NCI-H187 (cell line): ENCODE results near the gene AKNAD1.
"Not testable (repeated sequence)": the region's sequence is repeated elsewhere in the genome, so short reads cannot be mapped to it uniquely, and the experiment has no call there.

ENCODE experiments used
- DNase-seq, 2 experiments: peaks; one replicate each; lab custom pipeline; 2025; lab: John Stamatoyannopoulos, UW

AKNAD1 gene, protein sequence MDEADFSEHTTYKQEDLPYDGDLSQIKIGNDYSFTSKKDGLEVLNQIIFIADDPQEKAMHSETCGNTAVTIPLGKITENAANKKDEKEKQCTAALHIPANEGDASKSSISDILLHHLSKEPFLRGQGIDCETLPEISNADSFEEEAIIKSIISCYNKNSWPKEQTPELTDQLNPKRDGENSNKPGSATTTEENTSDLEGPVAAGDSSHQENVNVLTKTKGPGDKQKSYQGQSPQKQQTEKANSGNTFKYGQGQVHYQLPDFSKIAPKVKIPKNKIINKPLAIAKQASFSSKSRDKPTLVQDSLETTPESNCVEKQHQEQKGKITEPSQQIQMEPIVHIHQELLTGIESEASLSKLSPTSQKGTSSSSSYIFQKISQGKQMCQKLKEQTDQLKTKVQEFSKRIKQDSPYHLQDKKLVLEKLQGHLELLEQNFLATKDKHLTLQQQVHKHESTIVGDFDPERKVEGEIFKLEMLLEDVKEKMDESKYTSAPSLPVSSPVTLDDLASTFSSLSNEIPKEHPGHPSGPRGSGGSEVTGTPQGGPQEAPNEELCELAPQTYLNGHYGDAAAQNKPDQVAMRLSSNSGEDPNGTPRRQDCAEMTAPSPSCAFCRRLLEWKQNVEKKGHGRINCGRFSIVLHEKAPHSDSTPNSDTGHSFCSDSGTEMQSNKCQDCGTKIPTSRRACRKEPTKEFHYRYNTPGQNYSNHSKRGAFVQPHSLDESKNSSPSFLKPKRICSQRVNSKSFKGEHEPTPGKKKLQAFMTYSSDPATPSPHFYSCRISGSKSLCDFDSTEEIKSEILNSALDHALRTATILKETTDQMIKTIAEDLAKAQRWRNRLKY

DNA sequence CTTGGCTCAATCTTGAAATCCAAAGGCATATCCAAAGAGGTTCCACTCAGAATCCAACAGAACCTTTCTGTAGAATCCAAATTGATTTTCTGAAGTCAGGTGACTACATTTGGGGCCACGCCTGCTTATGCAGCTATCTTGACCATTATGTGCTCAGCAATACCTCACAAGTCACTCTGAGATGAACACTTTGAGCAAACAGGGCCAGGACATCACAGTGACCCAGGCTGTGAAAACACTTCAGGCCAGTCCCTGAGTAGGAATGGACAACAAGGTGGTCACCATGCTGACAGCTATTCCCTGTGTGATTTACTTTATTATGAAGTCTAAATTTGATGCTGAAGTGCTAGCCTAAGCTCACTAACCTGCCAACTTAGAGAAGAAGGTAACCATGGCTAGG lies at the start of gene AKNAD1:
Gene AKNAD1 (minus strand): TSS at position 101 of the 400 bp plus-strand sequence. CDS start 4,430 bp downstream, outside the sequence.
- DNase-seq, result no peak

DNA sequence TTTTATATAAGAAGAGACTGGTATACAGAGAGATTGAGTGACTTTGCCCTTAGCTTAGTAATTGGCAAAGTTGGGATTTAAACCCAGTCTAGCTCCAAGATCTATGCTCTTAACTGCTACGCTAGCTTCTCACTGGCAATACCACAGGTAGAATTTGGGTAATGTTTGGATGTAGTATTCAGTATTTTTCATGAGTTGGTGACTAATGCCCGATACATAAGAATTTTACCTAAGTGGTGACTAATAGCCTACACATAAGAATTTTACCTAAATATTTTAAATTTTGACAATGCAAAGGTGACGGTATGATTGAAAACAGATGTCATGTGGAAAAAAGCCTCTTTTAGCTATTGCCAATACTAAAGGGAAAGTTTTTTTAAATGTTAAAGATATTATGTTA lies 44.2 kb upstream of the AKNAD1 start:
- DNase-seq, result no peak

DNA sequence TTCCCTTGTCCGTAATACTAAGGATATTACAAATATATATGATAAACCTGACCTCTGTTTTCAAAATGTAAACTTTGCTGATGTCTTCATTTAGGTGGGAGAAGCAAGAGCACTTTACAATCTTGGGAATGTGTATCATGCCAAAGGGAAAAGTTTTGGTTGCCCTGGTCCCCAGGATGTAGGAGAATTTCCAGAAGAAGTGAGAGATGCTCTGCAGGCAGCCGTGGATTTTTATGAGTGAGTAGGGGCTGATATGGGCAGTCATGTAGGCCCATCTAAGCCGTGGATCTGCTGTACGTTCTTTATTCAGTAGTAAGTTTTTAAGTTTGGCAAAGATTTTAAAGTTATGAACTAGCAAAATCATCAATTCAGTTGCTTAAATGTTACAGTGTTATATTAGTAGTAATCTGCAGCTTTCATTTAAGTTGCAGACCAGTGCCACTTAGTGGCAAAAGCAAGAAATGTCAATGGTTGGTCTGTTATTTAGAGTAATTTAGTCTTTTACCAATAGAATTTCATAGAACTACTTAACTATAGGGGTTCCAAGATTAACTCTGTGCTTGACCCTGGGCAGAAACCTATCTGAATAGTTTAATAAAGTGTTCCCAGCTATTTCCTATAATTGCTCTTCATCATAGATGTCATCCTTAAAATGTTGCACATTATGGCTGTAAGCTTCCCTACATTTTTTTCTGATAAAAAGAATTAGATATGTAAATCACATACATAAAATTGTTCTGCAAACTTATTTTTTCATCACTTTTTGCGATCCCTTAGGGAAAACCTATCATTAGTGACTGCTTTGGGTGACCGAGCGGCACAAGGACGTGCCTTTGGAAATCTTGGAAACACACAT lies 41.2 kb upstream of the AKNAD1 start:
- no peak for DNase-seq

DNA sequence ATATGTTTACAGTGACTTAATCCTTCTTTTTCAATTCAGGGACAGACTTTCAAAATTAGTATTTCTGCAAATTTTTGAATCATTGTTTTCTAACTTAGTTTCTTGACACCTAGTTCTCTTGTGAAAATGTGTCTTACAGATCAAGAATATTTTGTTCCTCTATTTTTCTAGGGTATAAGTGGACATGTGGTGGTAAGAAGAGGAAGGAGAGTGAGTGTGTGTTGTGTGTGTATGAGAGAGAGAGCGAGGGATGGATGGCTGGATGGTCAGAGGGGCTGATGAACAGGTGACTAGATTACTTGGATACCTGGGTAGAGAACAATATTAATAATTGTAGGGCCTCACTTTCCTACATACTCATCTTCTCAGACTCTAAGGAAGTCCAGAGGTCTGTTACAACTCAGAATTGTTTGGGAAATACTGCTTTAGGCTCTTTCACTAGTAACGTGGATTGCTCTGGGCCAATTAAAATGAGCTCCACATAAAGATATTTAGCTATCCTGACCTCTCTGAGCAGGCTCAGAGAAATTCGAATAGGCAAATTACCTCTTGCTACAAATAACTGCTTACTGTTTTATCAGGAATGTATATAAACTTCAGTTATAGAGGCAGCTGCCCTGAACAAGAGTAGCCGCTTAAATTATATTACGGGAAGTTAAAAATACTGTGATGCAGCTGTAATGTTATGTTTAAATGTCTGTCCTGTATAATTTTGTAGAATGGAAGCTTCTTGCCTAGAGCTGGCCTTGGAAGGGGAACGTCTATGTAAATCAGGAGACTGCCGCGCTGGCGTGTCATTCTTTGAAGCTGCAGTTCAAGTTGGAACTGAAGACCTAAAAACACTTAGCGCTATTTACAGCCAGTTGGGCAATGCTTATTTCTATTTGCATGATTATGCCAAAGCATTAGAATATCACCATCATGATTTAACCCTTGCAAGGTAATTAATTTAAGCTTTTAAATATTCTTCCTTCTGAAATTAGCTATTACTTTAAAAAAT lies 39.6 kb upstream of the AKNAD1 start:
- no peak for DNase-seq

DNA sequence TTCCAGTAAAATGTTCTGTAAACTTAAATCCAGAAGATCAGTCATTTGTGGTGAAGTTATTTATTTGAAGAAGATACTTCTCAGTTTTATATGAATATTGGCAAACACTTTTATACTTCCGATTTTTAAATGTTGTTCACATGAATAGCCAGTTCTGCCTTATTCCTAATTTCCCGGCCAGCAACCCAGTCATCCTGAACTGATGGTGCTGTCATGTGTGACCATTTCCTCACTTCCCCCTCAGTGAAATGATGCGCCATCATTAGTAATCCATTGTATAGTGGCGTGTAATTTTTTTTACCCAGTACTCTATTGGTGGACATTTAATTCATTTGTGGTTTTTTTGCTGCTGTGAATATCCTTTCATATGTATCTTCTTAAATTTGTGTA lies 36.2 kb upstream of the AKNAD1 start:
- no peak for DNase-seq

DNA sequence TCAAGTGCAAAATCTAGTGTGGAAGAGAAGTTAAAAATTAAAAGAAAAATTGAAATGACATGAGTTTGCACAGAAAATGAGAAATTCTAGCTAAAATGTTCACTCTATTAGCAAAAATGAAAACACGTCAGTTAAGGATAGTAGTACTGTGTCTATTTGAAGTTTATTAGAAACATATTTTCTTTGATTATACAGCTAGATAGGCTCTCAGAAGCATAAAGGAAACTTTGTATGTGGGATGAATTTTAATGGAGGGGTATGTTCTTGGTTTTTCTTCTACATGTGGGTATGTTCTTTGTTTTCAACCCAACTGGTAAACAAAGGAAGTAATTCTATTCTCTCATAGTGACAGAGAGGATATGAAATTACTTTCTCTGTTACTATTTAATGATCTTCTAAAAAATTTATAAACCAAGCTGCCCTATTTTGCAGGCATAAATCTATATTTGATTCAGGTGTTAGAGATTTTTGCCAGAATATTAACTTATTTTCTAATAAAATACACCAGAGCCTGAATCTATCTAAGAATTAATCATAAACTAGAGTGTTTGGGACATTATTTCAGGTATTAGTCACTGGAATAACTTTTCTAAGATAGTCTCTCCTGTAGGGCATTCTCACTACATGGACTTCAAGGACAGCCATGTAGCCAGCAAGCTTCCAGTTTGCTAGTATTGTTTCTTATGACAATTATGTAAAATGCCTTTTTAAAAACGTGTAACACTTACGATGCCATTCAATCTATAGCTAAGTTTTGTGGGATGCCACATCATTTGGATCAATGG lies 35.7 kb upstream of the AKNAD1 start:
- no peak for DNase-seq

DNA sequence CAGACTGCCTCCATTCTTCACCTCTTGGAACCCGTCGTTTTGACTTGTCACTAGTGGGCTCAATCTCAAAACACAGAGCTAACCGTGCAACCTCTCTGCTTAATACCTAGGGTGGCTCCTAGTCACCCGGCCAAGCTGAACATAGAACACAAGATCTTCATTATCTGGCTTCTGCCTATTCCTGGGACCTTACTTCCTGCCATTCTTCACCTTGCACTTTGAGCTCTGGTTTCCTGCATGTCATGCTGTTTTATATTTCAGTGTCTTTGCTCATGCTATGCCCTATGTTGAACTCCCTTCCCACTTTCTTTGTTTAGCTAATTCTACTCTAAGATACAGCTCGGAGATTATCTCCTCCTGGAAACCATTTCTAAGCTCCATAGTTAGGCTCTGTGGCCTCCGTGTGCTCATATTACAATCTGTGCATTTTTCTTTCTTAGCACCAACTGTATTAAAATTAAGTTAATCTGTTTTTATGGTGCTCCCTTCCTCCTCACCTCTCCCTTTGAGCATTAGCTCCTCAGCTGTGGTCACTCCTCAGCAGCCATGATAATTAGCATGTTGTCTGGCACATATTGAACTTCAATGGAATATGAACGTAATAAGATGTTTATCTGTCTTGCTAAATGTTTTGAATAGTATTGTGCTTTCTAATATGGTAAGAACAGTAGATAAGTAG lies 33.0 kb upstream of the AKNAD1 start:
- DNase-seq, result no peak

DNA sequence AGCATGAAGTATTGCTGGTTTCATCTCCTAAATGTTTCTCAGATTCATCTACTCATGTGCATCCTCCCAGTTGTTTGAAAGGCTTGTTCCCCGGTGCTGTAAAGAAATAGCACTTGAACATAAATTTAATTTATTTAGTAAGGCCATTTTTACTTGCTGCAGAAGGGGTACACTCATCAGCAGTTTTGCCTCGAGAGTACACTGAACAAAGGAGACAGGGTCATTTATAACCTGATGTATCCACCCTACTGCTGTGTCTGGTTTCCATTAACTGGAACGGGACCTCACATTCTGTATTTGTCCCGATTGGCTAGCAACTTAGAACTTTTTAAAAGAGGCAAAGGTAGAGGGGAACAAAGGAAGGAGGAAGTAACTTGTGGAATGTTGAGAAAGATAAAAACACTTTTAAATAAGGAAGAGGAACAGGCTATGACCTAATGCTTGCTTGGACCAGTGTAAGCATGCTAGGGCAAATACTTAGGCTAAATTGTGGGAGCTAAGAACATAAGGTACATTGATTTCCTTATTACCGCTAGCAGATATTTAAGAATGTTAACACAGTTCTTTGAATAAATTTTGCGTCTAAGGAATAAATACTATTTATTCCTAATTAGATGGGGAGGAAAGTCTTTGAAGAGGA lies 32.2 kb upstream of the AKNAD1 start:
- DNase-seq, result not testable (repeated sequence)

DNA sequence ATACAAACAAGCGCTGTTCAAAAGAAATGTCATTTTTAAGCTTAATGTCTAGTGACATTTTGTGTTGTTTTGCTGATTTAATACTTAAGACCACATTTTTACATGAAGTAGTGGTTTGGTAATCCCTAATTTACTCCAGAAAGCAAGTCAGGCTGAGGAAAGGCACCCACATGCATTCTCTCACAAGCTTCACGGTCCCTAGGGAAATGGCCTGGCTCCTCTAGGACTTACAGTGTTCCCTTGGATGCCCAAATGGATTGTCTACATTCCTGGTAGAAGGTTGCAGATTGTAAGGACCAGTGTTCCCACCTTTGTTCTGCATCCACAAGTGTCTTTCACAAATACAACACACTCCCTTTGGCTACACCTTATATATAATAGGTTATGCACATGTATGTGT lies 29.4 kb upstream of the AKNAD1 start:
- no peak for DNase-seq

DNA sequence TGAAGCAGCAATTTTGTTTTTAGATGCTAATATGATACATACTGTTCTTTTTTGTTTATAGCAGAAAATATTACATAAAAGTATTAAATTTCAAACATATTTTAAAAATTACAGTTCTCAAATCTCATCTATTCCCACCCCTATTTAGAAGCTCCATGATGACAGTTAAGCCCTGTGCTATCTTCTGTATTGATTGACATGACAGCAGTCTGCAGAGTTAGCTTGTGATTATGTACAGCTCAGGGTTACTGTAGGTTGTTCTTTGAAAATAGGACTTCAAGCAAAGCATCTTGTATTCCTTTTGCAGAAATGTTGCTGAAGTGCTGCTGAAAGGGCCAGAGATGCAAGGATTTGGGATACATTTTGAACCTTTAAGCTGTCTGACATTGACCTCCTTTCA lies 28.1 kb upstream of the AKNAD1 start:
- DNase-seq, result no peak

DNA sequence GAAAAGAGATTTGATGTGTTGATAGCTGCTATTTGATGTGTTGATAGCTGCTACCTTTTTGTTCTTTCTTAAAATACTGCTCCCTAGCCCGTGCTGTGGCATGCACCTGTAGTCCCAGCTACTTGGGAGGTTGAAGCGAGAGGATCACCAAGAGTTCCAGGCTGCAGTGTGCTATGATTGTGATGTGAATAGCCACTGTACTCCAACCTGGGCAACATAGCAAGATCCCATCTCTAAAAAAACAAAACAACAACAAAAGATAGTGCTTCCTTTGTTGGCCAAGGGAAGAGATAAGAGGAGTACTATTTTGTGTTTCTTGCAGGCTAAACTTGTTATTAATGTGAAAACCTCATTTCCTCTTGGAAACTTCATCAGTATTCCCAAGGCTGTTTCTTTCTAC lies 25.9 kb upstream of the AKNAD1 start:
- no peak for DNase-seq

DNA sequence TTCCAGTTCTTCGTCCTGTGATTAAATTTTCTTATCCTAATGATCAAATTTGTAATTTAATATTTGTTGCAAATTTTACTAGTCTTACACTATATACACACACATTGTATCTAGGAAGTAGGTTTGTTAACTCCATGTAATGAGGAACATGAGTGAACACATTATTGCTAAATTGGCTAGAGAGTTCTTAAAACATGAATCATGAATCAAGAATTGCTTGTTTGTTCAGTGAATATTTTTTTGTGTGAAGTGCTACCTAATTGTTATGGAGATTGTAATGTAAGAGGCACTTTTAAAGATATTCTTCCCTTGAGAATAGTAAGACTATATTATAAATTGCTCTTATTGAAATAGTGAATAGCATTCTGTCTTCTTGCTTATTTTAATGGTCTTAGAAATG lies 24.5 kb upstream of the AKNAD1 start:
- no peak for DNase-seq

DNA sequence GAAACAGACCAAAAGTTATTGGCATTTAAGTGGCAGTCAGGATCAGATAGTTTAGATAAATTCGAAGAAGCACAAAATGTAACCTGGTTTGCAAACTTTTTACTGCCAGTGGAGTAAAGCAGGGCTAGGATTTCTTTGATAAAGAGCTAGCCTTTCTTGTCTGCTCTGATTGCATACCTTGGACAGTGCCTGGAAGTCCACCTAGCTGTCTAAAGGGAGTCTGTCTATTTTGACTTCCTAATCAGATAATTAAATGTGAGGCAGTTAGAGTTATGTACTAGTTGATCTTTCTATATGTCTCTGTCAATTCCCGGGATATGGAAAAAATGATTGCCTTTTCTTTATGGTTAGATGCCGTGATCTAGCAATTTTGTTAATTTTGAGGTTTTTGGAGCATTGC lies 24.0 kb upstream of the AKNAD1 start:
- DNase-seq, result no peak

DNA sequence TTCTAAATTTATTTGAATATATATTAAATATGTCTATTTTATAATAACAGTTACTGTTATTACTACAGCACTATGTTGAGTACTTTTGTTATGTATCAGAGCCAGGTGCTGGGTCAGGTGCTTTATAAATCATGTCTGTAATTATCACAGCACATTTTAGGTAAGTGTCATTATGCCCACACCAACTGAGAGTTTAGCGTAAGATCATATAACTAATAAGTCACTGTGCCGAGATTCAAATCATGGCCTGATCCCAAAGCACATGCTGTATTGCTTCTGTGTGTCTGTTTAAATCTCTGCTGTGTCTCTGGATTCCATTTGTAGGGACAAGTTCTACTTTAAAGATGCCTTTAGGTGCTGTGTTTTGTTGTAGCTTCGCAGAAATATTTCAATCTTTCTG lies 21.8 kb upstream of the AKNAD1 start:
- no peak for DNase-seq

DNA sequence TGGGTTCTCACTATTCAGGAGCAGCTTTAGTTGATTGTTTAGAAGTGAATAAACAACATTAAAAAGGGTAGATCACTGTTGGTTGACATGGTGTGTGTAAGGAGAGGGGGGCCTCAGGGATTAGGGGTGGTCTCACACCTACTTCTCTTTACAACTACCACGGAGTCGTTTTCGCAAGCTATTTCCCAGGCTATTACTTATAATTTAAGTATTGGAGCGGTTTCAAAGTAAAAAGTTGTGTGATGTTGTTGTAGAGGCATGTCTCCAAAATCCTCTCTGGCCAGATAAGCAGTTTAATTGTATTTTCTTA lies 21.2 kb upstream of the AKNAD1 start:
- DNase-seq, result no peak

DNA sequence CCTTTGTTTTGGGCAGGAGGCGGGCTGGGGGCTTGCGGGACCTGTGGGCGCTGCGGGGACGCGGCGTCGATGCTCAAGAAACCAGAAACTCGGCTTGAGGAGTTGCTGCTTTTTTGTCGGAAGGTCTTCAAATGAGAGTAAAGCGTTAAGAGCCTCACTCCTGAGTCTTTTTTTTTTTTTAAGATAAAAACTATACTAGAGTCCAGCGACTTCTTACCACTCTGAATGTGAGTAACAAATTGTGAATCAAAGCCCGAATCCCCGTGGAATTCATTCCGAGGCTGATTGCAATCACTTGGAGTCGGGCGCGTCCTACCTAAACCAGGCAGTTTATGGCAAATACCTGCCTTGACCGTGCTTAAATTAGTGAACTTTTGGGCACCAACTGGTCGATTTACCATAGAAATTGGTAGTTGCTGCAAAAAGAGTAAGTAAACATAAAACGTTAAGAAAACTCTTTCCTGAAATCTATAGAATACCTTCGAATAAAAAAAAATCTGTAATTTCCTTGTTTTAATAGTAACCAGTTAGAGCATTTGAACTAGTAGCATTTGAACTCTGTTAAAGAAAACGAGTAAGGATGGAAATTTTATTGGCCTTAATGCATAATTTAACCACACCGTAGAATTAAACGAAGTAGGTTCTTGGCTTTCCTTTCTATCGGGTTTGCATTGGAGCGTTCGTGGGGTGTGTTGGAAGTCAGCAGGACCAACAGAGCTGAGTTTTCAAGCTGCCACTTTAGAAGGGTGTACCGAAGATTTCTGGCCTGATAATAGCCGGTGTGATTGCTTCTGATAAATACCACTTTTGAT lies 20.7 kb upstream of the AKNAD1 start:
- DNase-seq, result no peak

DNA sequence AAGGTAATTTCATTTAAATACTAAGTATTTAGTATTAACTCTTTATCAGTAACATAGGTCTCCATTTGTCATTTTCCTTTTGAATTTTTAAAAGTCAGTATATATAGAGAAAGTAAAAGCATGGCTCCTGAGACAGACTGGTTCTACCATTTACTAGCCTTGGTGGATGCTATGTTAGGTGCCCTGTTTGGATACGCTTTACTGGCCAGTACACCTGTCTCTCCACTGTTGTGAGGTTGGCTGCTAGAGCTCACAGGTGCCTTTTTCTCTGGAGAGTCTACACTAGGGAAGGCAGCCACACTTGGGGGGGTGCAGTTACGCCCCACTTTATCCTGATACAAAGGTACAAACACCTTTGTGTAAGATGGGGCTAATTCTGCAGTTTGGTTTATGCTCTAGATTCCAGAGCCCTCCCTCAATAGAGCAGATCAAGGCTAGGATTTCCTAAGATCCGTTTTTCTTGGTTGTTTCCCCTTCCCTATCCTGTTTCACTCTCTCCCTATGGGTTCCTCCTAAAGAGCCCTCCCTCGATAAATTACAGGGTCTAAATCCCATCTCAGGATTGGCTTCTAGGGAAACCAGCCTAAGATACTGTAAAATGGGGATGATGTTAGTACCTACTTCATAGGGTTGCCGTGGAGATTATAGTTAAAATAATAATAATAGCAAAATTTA lies 14.3 kb upstream of the AKNAD1 start:
- DNase-seq, result no peak

DNA sequence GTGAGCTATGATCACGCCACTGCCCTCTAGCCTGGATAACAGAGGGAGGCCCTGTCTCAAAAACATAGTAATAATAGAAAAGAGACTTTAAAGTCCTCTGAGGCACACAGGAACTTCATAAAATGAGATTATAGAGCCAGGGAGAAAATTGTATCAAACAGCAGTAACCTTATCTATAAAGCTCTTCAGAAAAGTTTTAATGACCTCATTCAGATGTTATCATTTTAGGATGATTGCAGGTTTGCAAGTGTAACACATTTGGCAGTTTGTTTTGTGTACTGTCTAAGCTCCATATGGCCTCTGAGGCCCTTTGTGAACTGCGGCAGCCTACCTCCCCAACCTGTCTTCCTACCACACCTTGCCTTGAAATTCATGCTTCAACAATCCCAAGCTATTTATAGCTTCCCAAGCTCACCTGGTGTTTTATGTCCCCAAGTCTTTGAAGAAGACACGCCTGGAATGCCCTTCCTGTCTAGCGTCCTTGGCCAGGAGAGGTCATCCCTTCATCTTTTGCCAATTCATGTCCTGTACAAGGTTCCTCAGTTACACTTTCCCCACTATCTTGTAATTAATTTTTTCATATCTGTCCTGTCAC lies 8.5 kb upstream of the AKNAD1 start:
- DNase-seq, result no peak
